WTC11 (cell line): ENCODE data around the gene ALG2.
"Not testable (repeated sequence)": the region's sequence is repeated elsewhere in the genome, so short reads cannot be mapped to it uniquely, and the experiment has no call there.

ENCODE experiments used
- AR ChIP-seq: fragments of 250-450 bp; sonication (Bioruptor Pico); IDR thresholded peaks from 2 replicates; pipeline ENCODE4 v1.9.0; 2021; ENCODE audit warnings: mild to moderate bottlenecking
- ATF3 ChIP-seq: sonication (generic); formaldehyde crosslinking; conservative IDR thresholded peaks from 2 replicates; pipeline ENCODE4 v1.8.1; 2022; ENCODE audit warnings: mild to moderate bottlenecking, missing genetic modification reagents
- CREB1 ChIP-seq: sonication (generic); formaldehyde crosslinking; IDR thresholded peaks from 2 replicates; pipeline ENCODE4 v1.8.0; 2023; ENCODE audit warnings: mild to moderate bottlenecking, missing genetic modification reagents
- CTCF ChIP-seq: fragments of 200-600 bp; IDR thresholded peaks from 2 replicates; pipeline ENCODE4 v1.8.0; 2022; ENCODE audit warnings: antibody characterized with exemption
- ETV6 ChIP-seq: sonication (generic); formaldehyde crosslinking; IDR thresholded peaks from 2 replicates; pipeline ENCODE4 v1.8.1; 2022; ENCODE audit warnings: mild to moderate bottlenecking, missing genetic modification reagents
- FOXK1 ChIP-seq: sonication (generic); formaldehyde crosslinking; IDR thresholded peaks from 2 replicates; pipeline ENCODE4 v1.8.0; 2022; ENCODE audit warnings: mild to moderate bottlenecking, moderate library complexity, missing genetic modification reagents
- MAX ChIP-seq: sonication (generic); formaldehyde crosslinking; IDR thresholded peaks from 2 replicates; pipeline ENCODE4 v1.8.0; 2022; ENCODE audit warnings: mild to moderate bottlenecking, missing genetic modification reagents
- ZBTB21 ChIP-seq: sonication (generic); formaldehyde crosslinking; IDR thresholded peaks from 2 replicates; pipeline ENCODE4 v1.8.1; 2023; ENCODE audit warnings: mild to moderate bottlenecking, missing genetic modification reagents, borderline replicate concordance
- ZNF512 ChIP-seq: sonication (generic); formaldehyde crosslinking; IDR thresholded peaks from 2 replicates; pipeline ENCODE4 v1.8.1; 2022; ENCODE audit warnings: missing genetic modification reagents, borderline replicate concordance

- TF ChIP-seq CREB1 (CRISPR knock-in tag); CTCF; ETV6; AR; ATF3 (CRISPR knock-in tag); ZBTB21 (CRISPR knock-in tag); FOXK1; ZNF512; MAX (CRISPR knock-in tag): not testable (repeated sequence)
Measured at GRCh38 chr9:99237849-99238248, 16.1 kb upstream of the ALG2 start.
